Inferior parietal cortex (tissue), 1 donor: ENCODE data around the gene LKAAEAR1.

Source experiments
- DNase-seq: peaks from one replicate; pipeline ENCODE4 v3.0.0-alpha.2; 2016; ENCODE audit errors: extremely low spot score

The LKAAEAR1 gene

DNA sequence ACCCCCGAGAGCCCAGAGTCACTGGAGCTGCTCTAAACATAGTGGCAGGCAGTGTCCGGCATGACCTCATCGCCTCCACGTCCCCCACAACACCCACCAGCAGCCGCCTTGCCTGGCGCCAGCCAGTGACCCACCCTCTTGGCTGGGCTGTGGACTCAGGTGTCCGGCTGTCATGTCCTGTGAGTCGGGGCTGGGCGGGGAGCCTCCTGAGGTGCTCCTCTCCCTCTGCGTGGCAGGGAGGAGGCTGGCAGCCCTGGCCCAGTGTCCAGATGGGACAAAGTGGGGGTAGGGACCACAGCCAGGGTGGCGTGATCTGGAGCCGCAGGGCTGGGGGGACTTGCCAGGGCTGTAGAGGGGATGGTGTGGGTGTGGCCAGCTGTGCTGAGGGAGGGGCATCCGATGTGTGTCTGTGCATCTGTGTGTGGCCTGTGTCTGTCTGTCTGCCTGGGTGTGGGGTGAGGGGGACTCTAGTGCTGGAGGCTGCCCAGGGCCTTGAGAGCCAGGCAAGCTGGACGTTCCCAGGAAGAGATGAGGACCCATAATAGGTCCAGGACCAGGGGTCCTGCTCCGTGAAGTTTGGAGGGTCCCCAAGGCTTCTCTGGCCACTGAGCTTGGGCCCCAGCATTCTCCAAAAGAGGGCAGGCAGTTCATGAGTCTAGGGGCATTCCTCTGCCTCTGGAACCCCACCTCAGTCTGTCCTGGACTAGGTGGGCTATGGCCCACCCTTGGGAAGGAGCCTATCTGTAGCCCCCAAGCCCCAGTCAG lies 32.5 kb downstream of the LKAAEAR1 start:
- DNase-seq: no peak

DNA sequence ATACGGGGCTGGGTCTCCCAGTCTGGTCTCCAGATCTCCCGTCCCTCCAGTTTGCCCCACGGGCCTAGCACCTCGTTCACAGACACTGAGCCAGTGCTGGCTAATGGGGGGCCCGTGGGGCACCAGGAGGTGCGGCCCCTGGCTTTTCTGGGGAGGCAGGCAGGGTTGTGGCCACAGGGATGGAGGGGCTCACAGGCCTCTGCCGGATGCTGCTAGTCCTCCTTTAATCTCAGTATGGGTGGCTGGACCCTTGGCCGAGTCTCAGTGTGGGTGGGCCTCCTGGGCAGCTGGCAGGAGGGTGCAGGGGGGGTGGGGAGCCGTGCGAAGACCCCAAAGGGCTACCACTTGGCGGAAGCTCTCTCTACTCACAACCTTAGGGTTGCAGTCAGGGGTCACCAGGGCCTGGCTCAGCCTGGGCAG lies 33.2 kb downstream of the LKAAEAR1 start:
- DNase-seq: no peak

DNA sequence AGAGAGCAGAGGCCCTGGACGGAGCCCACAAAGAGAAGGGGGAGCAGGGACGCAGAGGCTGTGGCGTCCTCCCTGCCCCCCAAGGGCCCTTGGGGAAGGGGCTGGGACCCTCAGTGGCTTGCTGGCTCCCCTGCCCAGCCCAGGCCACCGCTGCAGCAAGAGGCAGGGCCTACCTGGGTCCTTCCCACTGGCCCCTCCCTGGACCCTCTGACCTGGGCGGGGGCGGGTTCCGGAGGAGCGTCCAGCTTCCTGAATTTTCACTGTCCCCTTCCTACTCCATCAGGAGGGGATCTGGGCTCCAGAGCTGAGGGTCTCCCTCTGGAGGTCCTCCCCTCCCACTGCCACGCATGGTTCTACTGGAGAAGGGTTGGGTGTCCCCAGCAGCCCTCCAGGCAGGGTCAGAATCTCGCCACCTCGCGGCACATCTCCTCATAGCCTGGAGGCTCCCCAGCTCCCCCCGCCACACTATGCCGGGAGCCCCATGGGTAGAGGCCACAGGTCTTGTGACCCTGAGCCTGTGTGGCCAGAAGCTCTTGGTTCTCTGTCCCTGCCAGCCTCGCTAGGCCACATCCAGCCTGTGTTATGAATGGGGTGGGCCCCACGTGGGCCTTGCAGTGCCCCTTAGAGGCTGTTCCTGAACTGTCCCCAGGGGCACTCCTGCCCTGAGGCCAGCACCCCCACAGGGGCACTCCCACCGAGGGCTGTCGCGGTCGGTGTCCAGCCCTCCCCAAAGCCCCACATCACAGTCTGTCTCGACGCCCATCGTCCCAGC lies 33.8 kb downstream of the LKAAEAR1 start:
- no peak for DNase-seq

DNA sequence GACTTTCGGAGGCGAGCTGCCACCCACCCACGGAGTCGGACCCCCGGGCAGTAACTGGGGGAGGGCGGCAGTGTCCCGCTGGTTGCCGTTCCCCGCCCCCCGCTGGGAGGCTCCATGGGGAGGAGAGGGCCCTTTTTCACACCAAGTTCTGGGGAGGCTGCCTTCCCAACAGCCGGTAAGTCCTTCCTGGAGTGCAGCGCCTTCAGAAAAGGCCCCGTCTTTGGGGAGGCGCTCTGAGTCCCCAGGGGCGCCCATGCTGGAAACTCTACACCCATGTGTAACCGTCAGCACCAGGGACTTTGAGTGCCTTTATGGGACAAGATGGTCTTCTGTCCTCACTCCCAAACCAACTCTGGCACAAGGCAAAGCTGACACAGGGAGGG lies 34.3 kb downstream of the LKAAEAR1 start:
- no peak for DNase-seq

DNA sequence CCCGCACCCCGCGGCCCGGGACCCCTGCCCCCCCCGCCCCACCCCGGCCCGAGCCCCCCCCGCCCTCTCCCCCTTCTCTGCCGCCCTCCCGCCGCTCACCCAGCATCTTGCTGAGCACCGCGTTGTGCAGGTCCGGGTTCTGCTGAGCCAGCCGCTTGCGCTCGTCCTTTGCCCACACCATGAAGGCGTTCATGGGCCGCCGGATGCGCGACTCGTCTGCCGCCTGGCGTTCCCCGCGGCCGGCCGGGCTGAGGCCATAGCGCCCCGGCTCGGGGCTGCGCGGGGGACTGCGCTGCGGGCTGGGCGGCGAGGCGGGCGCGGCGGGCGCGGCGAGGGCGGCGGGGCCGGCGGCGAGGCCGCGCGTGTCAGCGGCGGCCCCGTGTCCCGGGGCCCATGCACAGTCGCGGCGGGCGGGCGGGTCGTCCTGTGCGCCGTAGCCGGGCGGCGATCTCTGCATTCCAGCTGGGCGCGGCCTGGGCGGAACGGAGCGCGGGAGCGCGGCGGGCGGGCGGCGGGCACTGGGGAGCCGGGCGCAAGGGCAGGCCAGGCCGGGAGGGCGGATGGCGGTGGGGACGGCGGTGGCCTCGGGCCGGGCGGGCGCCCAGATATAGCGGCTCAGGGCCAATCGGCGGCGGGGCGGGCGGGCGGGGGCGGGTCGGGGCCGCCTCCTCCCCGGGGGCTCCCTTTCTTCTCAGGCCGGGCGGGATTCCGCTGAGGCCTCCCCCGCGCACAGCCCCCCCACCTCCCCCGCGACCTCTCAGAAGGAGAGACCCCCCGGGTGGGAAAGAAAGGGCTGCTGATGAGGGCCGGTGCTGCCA lies 34.9 kb downstream of the LKAAEAR1 start, which contains the start of gene SOX18:
TSS of gene SOX18 (minus strand) at position 580 of the 818 bp plus-strand sequence. CDS start at position 457, 123 bp downstream.
- no peak for DNase-seq

DNA sequence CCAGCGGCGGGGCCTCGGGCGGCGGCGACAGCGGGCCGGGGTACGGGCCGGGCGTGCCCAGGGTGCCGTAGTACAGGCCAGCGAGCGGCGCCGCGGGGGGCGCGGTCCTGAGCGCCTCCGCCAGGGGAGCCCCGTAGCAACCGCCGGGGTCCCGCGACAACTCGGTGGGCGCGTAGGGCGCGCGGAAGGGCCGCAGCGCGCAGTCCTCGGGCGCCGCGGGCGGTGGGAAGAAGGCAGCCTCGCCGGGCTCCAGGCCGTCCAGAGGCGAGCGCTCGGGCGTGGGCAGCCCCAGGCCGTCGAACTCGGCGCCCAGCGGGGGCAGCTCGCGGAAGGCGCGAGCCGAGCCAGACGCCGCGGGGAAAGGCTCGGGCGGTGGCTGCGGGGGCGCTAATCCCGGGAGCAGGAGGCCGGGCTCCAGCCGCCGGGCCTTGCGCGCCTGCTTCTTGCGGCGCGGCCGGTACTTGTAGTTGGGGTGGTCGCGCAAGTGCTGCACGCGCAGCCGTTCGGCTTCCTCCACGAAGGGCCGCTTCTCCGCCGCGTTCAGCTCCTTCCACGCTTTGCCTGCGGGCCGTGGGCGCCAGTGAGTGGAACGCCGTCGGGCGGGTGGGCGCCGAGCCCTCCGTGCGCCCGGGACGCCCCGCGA lies 35.7 kb downstream of the LKAAEAR1 start:
- no peak for DNase-seq

DNA sequence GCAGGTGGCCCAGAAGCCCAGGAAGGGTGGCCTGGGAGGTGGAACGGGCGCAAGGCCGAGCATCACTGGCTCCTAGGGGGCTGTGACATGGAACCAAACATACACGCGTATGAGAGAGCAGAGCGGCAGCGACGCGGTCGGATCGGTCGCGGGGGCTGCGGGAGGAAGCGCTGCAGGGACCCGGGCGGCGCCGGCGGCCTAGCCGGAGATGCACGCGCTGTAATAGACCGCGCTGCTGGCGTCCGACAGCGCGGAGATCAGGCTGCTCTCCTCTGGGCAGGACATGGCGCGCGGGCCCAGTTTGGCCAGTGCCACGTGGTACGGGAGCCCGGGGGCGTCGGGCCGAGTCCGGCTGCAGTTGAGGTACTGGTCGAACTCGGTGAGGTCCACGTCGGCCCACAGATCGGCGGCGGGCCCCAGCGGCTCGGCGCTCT lies 36.2 kb downstream of the LKAAEAR1 start:
- DNase-seq: no peak

DNA sequence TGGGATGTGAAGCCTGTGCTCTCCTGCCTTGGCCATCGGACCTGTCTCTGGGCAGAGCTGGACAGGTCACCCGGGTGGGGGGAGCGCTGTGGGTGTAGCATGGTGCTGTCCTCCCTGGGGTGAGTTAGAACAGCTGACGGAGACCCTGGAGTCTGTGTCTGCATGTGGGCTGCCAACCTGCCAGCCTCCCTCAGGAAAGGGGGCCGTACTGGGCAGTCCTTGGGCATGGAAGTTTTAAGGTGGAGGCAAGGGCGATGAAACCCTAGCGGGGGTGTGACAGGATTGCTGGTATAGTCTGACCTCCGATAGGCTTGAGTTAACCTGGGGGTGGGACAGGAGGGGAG lies 37.2 kb downstream of the LKAAEAR1 start:
- DNase-seq: no peak

DNA sequence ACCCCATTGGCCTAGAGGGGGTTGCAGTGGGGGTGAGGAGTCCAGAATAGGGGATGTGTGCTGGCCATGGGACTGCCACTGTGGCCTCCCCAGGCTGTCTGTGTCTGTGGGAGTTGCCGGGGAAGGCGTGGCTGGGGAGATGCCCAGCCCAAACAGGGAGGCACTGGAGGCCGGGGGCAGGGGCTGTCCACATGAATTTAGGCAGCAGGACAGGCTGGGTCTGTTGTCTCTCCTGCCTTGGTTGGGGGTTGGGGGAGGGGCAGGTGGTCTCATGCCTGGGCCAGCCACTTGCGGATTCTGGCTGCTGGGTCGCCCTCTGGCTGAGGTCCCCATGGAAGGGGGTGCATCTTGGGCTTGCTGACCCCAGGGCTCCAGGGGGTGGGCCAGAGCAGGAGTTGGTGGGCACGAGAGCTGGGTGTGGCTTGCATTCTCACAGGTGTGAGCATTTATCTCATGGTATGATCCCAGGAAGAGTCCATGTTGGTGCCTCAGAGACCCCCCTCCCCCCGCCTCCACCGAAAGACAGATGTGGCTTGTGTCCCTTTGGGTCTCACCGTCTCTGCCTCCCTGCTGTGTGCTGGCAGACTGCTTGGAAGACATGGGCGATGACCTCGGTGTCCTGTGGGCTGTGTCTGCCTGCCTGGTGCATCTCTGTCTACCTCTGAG lies 38.7 kb downstream of the LKAAEAR1 start:
- no peak for DNase-seq

DNA sequence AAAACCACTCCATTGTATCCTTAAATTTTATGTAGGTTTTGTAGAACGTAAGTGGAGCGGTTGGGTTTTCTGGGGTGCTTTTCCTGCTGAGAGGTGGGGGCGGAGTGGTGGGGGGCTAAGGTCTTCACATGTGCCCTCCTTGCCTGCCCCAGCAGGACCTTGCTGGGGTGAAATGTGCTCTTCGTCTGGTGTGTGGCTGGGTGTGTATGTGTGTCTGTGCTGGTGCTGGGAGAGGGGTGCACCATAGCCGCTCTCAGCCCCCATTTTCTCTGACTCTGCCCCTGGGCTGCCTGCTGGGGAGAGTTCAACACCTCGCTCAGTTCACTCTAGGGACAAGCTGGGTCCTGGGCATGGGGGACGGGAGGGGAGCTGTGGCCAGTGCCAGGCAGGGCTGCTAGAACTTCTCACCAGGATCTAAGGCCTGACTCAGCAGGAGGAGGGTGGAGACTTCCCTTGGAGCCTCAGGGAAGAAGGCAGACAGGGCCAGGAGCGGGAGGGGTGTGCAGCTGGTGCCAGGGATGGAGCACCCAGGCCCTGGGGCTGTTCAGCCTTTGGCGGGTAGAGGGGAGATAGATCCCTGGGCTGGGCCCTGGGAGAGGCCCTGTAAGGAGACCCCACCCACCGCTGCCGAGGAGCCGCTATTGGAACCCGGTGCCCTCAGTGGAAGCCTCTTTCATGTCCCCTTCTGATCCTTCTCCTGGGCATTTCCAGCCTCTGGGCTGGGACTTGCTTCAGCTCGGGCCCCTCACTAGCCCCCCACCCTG lies 39.5 kb downstream of the LKAAEAR1 start:
- DNase-seq: no peak

DNA sequence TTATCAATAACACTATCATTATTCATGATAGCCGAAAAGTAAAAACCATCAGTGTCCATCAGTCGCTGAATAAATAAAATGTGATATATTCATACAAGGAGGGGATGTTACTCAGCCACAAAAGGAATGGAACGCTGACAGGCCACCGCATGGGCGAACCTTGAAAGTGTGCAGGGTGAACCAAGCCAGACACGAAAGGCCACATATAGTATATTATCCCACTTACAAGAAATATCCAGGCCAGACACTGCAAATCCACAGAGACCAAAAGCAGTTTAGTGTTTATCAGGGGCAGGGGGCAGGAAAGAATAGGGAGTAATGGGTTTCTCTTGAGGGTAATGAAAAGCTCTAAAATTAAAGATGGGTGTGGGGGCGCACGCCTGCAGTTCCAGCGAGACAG lies 40.4 kb downstream of the LKAAEAR1 start:
- DNase-seq: no peak

DNA sequence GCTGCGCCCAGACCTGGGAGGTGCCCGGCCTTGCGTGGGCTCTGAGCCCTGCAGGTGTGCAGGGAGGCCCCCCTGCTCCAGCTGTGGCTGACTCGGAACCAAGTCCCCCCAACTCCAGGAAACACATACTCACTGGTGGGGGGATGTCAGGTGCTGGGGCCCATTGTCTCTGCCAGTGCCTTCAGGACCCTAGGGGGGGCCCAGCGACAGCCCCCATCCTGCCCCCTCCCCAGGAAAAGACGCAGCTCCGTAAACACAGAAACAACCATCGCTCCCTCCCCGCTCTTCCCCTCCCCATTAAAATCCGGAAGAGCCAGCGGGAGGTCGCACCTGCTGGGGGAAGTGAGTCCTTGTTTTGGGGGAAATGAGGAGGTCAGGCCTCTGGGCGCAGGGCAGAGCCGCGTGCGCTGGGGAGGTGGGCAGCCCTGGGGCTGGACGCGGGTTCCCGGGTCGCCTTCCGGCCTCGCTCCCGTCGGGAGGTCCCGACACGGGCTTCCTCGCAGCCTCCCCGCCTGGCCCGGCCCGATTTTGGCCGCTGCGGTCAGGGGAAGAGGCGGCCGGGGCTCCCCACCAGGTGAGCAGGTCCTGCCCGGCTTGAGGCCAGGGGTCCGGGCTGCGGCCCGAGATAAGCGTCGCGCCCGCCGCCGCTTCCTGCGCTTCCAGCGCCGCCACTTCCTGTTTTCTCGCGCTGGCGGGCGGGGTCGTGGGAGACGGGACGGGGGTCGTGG lies 42.0 kb downstream of the LKAAEAR1 start:
- no peak for DNase-seq

DNA sequence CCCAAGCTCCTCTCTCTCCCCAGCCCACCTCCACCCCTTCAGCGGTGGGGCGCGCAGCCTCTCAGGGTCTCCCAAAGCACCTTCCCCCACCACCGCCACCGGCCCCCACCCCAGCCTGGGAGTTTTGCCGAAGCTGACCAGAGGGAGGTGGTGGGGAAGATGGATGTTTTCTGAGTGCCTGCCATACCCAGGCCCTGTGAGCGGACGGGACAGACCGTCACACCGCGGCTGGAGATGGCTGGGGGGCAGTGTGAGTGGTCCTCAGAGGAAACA lies 42.5 kb downstream of the LKAAEAR1 start:
- DNase-seq: no peak

DNA sequence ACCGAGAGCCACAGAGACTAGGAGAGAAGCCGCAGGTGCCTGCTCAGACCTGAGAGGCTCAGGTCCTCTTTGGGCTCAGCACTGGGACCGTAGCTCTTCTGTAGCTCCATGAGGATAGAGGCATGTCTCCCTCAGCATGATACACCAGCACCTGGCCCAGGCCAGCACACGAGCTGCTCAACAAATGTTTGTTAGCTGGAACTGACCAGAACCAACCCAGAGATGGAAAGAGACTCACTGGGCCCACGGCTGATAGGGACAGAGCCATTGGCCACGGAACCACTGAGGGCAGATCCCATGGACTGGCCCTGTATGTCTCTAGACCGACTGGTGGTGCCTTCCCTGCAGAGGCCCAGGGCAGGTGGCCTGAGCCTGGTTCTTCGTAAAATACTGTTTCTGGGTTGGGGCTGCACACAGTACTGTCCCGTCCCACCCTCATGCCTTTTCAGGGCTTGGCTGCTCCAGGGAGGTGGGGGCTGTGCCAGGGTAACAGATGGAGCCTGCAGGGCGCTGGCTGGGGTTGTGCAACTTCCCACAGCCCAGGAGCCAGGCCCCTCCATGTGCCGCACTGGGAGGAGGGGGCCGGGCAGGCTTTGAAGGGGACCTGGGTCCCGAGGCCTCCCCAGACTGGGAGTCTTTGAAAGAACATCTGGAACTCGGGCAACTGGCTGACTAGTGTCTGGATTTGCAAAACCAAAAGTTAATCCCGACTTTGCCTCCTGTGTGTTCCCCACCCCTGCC lies 43.0 kb downstream of the LKAAEAR1 start:
- no peak for DNase-seq

DNA sequence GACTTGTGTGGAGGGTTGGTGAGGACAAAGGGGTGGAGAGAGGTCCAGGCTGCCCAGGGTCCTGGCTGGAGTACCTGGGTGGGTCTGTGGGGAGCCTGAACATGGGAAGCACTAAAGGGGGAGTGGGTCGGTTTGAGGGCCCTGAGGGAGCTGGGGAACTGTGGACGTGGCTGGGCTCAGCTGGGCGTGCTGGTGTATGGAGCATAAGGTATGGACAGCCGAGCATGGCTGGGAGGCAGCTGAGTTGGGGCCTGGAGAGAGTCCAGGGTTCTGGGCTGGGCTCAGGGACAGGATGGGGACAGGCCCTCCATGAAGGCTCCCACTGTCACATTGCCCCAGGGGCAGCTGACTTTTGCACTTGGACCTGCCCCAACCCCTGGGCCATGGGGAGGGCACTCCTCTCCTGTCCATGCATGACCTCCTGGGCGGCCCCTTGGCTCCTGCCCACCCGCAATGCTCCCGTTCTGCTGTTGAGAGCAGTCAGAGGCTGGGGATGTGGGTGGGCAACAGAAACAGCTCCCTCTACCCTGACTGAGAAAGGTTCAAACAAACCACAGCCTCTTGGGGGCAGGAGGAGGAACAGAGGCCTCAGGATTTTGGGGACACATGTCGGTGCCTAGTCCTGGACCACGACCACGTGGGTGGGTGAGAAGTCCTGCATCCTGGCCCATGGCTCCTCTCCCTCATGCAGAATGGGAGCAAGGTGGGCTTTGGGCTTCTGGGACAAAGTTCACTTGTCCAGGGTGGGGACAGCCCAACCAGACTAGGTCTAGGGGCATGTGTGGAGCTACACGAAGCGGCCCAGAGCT lies 43.8 kb downstream of the LKAAEAR1 start:
- no peak for DNase-seq

DNA sequence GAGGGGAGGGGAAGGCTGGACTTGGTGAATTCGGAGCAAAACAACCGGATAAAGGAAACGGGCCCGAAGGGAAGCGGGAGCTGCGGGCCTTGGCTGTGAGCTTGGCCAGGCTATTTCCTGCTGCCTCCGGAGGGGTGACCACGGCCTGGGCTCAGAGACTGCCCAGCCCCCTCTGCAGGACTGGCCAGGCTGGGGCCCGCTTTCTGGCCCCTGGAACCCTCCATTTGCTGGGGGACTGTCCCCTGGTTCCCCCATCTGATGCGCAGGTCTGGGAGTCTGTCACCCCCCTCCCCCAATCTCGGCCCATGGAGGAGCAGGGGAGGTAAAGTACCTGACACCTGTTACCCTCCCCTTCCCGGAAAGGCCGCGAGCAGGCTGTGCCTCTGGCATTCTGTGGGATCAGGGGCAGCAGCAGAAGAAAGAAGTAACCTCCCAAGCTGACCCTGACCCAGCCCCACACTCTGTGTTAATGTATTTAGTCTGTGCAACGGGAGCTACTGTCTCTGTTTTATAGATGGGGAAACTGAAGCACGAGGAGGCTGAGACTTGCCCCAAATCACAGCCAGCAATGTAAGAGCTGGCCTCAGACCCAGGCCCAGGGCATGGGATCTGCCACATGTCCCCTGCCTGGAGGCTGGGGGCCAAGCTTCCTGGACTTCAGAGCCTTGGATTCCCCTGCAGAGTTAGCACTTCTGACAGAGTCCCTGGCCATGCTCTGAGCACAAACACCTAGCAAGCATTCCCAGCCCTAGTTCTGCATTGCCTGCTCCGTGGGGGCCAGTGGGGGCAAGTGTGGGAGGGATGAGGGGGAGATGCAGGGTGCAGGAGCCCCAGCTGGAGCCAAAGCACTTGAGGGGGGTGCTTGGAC lies 44.7 kb downstream of the LKAAEAR1 start:
- no peak for DNase-seq

DNA sequence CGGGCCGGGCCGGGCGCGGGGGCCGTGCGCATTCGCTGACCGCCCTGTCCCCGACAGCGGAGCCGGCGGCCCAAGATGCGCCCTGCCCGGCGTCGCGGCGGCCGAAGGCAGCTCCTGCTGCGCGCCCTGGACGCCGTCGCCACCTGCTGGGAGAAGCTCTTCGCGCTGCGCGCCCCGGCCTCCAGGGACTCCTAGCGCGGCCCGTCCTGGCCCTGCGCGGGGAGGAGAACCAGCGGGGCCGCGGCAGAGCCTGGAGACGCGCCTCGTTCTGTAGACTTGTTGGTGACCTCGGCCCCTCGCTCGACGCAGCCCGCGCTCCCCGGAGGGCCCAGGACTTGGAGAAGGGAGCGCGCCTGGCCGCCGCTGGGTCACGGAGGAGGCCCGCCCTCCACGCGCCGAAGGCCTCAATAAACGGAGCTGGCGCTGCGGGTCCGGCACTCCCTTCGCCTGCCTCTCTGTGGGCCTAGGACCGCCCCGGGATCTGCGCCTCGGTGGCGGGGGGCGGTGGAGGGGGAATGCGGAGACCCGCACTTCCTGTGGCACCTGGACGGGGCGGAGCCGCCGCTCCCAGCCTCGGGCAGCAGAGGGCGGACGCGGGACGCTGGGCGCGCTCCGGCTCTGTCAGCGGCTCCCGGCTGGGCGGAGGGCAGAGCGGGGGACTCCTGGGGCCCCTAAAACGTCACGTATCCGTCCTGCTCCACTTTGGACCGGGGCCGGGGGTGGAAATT lies 45.5 kb downstream of the LKAAEAR1 start:
- DNase-seq: peak; percentile 23
